Ascending aorta (tissue), 2 donors: ENCODE results near the gene GRAMD2B. TPM values are rescaled to one million over a fixed set of nuclear protein-coding genes. Genes with fewer than 3 reads are reported as not detected.

ENCODE experiments used
- DNase-seq, 2 donors: peaks; one replicate each; pipeline ENCODE4 v3.0.0-alpha.2; 2019; ENCODE audit warnings: low spot score in 2 of 2
- H3K27ac ChIP-seq, 2 donors: fragments of 200-600 bp; sonication (generic); one replicate each; pipeline ENCODE4 v1.5.1; 2016 to 2017; ENCODE audit warnings: mild to moderate bottlenecking in 1 of 2
- H3K27me3 ChIP-seq: fragments of 200-600 bp; sonication (generic); one replicate; pipeline ENCODE4 v1.5.1; 2017
- H3K36me3 ChIP-seq, 2 donors: fragments of 200-600 bp; sonication (generic); one replicate each; pipeline ENCODE4 v1.5.1; 2016
- H3K4me1 ChIP-seq, 2 donors: fragments of 200-600 bp; sonication (generic); one replicate each; pipeline ENCODE4 v1.5.1; 2016 to 2017; ENCODE audit warnings: mild to moderate bottlenecking in 1 of 2
- H3K4me3 ChIP-seq, 2 donors: fragments of 200-600 bp; sonication (generic); one replicate each; pipeline ENCODE4 v1.5.1; 2016 to 2017; ENCODE audit warnings: mild to moderate bottlenecking in 1 of 2
- H3K9me3 ChIP-seq, 2 donors: fragments of 200-600 bp; sonication (generic); one replicate each; pipeline ENCODE4 v1.5.1; 2016
- intact Hi-C: fragments of 100-400 bp; cut with DNase I; formaldehyde crosslinking; loops from one replicate; pipeline ENCODE4 v1.15.1; 2023
- total RNA-seq: library from RNA; depleted of rRNA; stranded (reverse); fragments of >200 nt; gene quantifications from one replicate; pipeline ENCODE4 v1.1.0, GENCODE V29; 2016
- TF ChIP-seq, protein P1 (sequence below), 3 experiments: fragments of 200-600 bp in 2 of 3; fragments of 450-650 bp in 1 of 3; sonication (generic) in 2 of 3; IDR thresholded peaks; one replicate each; pipeline ENCODE4 v1.5.1; 2016 to 2019; ENCODE audit warnings: antibody characterized with exemption in 3 of 3, mild to moderate bottlenecking in 1 of 3, moderate library complexity in 1 of 3

GRAMD2B gene
- total RNA-seq, 1 donor from 2014 or later = 55.6 TPM

DNA sequence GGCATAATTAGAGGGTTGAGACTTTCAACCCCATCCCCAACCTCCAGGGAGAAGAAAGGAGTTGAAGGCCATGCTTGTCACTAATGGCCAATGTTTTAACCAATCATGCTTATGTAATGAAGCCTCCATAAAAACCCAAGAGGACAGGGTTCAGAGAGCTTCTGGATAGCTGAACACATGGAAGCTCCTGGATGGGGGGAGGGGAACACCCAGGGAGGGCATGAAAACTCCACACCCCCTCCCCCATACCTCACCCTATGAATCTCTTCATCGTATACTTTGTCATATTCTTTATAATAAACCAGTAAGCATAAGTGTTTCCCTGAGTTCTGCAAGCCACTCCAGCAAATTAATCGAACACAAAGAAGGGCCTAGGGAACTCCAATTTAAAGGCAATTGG lies 90.1 kb downstream of the GRAMD2B start:
- H3K27ac ChIP-seq = no peak overlapping the region
- H3K9me3 ChIP-seq = no peaks in the 10 kb centered on the region
- peaks cover 0 to 7% of the 10 kb centered on the region in 2 donors for H3K4me1 ChIP-seq
- no peak for DNase-seq
- no peaks in the 10 kb centered on the region for H3K36me3 ChIP-seq
- TF ChIP-seq, protein P1, sequence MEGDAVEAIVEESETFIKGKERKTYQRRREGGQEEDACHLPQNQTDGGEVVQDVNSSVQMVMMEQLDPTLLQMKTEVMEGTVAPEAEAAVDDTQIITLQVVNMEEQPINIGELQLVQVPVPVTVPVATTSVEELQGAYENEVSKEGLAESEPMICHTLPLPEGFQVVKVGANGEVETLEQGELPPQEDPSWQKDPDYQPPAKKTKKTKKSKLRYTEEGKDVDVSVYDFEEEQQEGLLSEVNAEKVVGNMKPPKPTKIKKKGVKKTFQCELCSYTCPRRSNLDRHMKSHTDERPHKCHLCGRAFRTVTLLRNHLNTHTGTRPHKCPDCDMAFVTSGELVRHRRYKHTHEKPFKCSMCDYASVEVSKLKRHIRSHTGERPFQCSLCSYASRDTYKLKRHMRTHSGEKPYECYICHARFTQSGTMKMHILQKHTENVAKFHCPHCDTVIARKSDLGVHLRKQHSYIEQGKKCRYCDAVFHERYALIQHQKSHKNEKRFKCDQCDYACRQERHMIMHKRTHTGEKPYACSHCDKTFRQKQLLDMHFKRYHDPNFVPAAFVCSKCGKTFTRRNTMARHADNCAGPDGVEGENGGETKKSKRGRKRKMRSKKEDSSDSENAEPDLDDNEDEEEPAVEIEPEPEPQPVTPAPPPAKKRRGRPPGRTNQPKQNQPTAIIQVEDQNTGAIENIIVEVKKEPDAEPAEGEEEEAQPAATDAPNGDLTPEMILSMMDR (IDR thresholded peaks at IDR 0.05) = no peak
- intact Hi-C loops = no loop called here
- H3K4me3 ChIP-seq = no peak overlapping the region
- H3K27me3 ChIP-seq = no peaks in the 10 kb centered on the region

DNA sequence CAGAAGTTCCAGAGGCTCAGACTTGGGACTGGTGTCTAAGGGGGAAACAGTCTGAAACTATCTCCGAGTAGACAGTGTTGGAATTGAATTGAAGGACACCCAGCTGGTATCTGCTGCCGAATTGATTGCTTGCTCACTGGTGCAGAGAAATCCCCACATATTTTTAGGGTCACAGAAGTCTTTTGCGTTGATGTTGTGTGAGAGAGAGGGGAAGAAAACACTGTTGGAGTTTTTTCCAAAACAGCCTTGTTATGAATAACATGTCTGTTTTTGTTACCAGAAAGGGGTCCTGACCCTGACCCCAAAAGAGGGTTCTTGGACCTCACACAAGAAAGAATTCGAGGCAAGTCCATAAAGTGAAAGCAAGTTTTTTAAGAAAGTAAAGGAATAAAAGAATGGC lies 90.5 kb downstream of the GRAMD2B start:
- no peak for DNase-seq
- Histone ChIP-seq H3K27ac (no peak overlapping the region), H3K4me3 (no peak overlapping the region), H3K4me1 (peaks cover 0 to 7% of the 10 kb centered on the region in 2 donors), H3K36me3 (no peaks in the 10 kb centered on the region), H3K27me3 (no peaks in the 10 kb centered on the region), H3K9me3 (no peaks in the 10 kb centered on the region)
- intact Hi-C loops = no loop called here
- TF ChIP-seq, protein P1 (IDR thresholded peaks at IDR 0.05) = no peak

DNA sequence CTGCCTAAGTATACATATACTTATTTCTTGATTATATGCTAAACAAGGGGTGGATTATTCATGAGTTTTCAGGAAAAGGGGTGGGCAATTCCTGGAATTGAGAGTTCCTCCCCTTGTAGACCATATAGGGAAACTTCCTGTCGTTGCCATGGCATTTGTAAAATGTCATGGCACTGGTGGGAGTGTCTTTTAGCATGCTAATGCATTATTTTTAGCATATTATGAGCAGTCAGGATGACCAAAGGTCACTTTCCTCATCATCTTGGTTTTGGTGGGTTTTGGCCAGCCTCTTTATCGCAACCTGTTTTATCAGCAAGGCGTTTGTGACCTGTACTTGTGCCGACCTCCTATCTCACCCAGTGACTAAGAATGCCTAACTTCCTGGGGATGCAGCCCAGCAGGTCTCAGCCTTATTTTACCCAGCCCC lies 90.9 kb downstream of the GRAMD2B start:
- Histone ChIP-seq H3K4me3 (no peak overlapping the region), H3K4me1 (peaks cover 0 to 9% of the 10 kb centered on the region in 2 donors), H3K27ac (no peak overlapping the region), H3K9me3 (no peaks in the 10 kb centered on the region), H3K27me3 (no peaks in the 10 kb centered on the region), H3K36me3 (no peaks in the 10 kb centered on the region)
- intact Hi-C loops = no loop called here
- TF ChIP-seq, protein P1 (IDR thresholded peaks at IDR 0.05) = no peak
- no peak for DNase-seq

DNA sequence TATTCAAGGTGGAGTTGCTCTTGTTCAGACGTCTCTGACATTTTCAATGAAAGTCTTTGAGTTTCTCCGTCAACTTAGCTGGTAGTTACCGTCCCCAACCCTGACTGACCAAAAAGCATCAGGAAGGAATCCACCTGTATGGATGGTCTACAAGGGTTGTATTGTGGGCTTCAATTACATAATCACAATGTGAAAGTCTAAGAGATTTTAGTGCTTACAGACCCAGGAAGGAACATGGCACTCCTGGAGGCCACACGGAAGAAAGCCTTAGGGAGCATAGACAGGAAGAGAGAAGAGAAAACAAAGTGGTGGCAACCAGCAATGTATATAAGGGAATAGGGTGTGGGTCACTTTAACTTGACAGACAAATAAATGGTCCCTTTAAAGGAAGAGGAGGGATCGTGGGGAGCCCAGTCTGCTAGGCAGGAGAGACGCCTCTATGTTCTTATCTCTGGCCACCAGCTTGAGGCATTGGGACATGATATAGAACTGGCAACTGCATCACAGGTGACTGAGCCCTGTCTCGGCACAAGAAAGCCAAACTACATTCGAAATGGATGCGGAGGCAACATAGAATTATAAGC lies 91.4 kb downstream of the GRAMD2B start:
- TF ChIP-seq, protein P1 (IDR thresholded peaks at IDR 0.05) = no peak
- Histone ChIP-seq H3K36me3 (no peaks in the 10 kb centered on the region), H3K27me3 (no peaks in the 10 kb centered on the region), H3K27ac (no peak overlapping the region), H3K9me3 (no peaks in the 10 kb centered on the region), H3K4me3 (no peak overlapping the region), H3K4me1 (peaks cover 3 to 14% of the 10 kb centered on the region in 2 donors)
- no peak for DNase-seq
- intact Hi-C loops = no loop called here

DNA sequence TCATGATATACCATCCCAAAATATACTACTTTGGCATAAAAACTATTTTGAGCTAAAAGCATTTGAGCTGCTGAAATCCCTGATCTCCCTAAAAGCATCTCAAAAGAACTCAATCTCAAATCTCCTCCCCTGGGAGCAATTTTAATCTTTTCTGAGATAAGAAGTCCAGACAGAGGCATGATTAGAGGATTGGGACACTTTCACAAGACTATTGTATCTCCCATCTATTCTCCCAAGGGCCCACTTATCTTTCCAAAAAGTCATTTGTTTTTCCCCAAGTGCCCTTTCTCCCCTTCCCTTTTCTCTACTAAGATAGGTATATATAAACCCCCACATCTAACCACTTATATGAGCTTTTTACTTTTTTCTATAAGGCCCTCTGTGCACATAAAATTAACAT lies 92.1 kb downstream of the GRAMD2B start:
- Histone ChIP-seq H3K4me3 (no peak overlapping the region), H3K4me1 (peaks cover 5 to 19% of the 10 kb centered on the region in 2 donors), H3K36me3 (no peaks in the 10 kb centered on the region), H3K27ac (no peak overlapping the region), H3K9me3 (no peaks in the 10 kb centered on the region), H3K27me3 (no peaks in the 10 kb centered on the region)
- intact Hi-C loops = no loop called here
- DNase-seq = no peak
- TF ChIP-seq, protein P1 (IDR thresholded peaks at IDR 0.05) = no peak

DNA sequence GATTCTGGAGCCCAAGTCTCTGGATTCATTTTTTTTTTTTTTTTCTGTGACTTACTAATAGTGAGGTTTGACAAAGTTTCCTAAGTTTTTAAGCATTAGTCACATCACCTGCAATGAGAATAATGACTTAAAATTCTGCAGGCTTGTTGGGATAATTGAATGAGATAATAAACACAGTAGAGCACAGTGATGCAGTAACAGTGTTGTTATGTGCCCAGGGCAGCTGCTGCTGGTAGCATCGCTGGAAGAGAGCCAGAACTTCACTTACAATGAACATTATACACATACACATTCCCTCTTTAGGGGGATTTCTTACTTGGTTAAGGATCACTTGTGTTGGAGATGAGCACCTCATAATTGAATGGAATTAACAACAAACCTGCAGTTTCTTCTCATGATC lies 92.9 kb downstream of the GRAMD2B start:
- no peak overlapping the region for H3K4me3 ChIP-seq
- peaks cover 5 to 19% of the 10 kb centered on the region in 2 donors for H3K4me1 ChIP-seq
- DNase-seq = no peak
- TF ChIP-seq, protein P1 (IDR thresholded peaks at IDR 0.05) = no peak
- no peak overlapping the region for H3K27ac ChIP-seq
- H3K27me3 ChIP-seq = no peaks in the 10 kb centered on the region
- H3K9me3 ChIP-seq = no peaks in the 10 kb centered on the region
- H3K36me3 ChIP-seq = no peaks in the 10 kb centered on the region
- intact Hi-C loops = no loop called here
